ENCODE measurements around the gene HNF1A.
"Not testable (repeated sequence)": the region's sequence is repeated elsewhere in the genome, so short reads cannot be mapped to it uniquely, and the experiment has no call there.

Gene HNF1A, protein sequence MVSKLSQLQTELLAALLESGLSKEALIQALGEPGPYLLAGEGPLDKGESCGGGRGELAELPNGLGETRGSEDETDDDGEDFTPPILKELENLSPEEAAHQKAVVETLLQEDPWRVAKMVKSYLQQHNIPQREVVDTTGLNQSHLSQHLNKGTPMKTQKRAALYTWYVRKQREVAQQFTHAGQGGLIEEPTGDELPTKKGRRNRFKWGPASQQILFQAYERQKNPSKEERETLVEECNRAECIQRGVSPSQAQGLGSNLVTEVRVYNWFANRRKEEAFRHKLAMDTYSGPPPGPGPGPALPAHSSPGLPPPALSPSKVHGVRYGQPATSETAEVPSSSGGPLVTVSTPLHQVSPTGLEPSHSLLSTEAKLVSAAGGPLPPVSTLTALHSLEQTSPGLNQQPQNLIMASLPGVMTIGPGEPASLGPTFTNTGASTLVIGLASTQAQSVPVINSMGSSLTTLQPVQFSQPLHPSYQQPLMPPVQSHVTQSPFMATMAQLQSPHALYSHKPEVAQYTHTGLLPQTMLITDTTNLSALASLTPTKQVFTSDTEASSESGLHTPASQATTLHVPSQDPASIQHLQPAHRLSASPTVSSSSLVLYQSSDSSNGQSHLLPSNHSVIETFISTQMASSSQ

DNA sequence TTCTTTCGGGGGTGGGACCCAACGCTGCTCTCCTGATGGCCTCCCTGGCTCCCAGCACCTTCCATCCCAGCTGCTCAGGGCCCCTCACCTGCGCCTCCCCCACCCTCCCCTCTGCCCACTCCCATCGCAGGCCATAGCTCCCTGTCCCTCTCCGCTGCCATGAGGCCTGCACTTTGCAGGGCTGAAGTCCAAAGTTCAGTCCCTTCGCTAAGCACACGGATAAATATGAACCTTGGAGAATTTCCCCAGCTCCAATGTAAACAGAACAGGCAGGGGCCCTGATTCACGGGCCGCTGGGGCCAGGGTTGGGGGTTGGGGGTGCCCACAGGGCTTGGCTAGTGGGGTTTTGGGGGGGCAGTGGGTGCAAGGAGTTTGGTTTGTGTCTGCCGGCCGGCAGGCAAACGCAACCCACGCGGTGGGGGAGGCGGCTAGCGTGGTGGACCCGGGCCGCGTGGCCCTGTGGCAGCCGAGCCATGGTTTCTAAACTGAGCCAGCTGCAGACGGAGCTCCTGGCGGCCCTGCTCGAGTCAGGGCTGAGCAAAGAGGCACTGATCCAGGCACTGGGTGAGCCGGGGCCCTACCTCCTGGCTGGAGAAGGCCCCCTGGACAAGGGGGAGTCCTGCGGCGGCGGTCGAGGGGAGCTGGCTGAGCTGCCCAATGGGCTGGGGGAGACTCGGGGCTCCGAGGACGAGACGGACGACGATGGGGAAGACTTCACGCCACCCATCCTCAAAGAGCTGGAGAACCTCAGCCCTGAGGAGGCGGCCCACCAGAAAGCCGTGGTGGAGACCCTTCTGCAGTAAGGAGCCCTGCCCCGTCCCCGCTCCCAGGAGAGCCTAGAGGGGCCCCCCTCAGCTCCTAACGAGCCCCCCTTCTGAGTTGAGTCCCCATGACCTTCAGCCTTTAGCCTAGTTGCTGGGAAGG, at the start of gene HNF1A:
HNF1A (plus strand) TSS at position 248 of the 924 bp plus-strand sequence; CDS start at position 474, 226 bp downstream.
- no peak for DNase-seq (ENCODE audit: low read depth)

DNA sequence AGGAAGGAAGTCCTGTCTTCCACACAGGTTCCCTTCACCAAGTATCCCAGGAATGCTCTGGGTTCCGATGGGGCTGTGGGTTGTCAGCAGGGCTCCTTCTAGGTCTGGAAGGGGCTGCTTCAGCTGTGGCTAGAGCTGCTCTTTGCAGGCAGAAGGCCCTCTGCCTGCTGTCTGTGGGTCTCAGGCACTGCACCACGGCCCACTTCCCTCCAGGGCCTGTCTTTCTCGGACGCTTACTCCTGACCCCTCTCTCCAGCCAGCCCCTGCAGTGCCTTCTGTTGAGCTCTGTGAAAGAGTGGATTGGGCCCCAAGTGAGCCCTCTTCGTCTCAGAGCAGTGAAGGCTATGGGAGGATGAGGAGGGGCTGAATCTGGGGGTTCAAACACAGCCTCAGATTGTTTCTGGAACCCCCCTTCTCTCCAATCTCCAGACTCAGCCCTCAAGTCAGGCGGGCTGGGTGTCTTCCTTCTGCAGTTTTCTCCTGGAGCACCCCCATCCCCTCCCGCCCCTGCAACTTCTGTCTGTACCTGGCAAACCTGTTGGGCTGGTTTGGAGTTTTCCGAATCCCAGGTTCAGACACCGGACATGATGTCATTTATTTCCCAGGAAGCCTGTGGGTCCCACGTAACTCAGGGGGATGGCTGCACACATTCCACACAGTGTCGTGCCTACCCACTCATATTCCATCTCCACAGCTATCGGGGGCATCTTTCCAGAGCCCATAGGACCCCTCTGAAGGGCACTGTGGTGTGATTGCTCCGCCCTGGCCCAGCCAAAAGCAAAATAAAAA, 49.3 kb upstream of the HNF1A start:
- no peak for DNase-seq (ENCODE audit: low read depth)

DNA sequence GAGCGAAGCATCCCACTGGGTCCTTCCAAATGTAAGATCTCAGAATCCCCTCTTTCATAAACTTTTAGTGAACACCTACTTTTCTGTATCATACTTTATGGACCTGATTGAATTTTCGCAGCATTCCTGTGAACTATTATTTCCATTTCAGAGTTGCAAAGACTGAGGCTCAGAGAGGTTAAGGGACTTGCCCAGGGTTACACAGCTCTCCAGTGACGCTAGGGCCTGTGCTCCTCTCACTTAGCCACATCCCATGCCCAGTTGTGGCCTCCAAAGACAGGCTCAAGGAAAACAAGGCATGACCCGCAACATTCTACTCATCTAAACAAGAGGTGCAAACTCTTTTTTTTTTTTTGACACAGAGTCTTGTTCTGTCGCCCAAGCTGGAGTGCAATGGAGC, 48.3 kb upstream of the HNF1A start:
- no peak for DNase-seq (ENCODE audit: low read depth)

DNA sequence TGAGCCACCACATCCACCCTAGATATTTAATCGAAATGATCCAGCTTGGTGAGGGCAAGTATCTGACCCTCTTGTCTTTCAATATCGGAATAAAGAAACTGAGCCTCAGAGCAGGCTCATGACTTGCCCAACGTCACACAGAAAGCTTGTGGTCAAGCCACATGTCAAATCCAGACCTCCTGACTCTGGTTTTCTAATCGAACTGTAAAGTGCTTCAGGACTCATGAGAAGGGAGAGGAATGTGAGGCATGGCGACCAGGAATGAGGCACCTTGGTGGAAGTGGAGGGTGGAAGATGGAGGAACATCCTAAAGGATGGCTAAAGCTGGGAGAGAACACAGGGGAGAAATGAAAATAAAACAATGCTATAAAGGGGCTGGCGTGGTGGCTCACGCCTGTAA, 46.3 kb upstream of the HNF1A start:
- no peak for DNase-seq (ENCODE audit: low read depth)

DNA sequence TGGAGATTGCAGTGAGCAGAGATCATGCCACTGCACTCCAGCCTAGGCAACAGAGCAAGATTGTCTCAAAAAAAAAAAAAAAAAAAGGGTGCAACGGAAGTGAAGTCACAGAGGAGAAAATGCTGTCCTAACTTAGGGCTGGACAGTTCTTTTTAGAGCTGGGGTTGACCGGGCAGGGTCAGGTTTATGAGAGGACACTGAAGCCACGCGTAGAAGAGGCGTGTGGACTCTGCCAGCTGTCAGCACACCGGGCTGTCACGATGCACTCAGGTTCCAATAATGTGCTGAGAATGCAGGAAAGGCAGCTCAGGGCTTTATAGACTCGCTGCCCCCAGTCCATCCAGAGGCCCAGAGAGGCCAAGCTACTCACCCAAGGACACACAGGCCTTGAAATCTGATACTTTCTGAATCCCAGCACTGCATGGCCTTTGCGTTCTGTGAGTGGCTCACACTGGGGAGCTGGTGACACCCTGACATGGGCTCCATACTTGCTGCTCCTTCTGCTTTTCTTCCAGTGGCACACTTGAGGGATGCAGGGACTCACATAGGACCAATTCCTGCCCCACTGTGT, 45.3 kb upstream of the HNF1A start:
- no peak for DNase-seq (ENCODE audit: low read depth)

DNA sequence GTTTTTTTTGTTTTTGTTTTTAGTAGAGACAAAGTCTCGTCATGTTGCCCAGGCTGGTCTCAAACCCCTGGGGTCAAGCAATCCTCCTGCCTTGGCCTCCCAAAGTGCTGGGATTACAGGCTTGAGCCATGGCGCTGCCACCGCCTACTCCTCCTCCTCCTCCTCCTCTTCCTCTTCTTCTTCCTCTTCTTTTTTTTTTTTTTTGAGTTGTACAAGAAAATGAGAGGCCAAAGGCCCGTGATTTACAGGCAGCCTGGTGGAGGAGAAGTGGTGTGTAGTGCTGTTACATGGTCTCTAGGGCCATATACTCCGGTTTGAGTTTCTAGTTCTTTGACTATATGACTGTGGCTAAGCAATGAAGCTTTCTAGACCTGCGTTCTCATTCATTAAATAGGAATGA, 44.6 kb upstream of the HNF1A start:
- no peak for DNase-seq (ENCODE audit: low read depth)

DNA sequence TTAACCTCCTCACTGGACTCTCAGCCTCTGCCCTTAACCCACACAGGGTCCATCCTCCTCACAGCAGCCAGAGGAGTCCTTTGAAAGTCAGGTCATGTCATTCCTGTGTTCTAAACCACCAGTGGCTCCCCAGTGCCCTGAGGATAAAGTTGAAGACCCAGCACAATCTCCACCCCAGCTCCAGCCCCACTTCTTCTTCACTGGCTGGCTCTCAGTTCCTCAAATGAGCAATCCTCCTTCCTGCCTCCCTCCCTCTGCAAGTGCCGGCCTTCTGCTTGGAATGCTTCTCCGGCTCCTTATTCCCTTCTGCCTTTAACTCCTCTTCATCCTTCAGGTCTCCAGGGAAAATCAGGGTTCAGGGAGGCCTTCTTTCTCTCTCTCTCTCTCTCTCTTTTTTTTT, 42.1 kb upstream of the HNF1A start:
- no peak for DNase-seq (ENCODE audit: low read depth)

DNA sequence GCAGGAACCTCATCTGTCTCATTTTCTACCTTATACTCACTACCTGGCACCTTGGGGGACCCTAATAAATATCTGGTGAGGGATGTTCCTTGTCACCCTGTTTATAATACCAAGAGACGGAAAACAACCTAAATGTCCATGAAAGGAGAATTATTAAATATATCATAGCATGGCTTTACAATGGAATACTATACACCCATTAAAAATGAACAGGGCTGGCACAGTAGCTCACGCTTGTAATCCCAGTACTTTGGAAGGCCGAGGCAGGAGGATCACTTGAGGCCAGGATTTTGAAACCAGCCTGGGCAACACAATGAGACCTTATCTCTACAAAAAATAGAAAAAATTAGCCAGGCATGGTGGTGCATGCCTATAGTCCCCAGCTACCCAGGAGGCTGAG, 39.8 kb upstream of the HNF1A start:
- no peak for DNase-seq (ENCODE audit: low read depth)

DNA sequence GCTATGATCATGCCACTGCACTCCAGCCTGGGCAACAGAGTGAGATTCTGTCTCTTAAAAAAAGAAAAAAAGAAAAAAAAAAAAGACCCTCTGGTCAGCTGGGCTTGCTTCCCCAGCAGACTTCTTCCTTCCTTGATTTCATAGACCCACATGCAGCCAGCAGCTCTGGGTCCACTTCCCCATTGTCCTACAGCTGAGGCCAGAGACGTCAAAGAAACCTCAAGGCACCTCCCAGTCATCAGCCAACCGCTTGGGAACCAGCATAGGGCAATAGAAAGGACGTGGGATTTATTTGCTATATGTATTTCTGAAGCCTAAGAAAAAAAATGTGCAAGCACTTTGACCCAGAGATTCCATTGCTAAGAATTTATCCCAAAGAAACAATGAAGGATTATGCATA, 38.8 kb upstream of the HNF1A start:
- DNase-seq (ENCODE audit: low read depth): no peak

DNA sequence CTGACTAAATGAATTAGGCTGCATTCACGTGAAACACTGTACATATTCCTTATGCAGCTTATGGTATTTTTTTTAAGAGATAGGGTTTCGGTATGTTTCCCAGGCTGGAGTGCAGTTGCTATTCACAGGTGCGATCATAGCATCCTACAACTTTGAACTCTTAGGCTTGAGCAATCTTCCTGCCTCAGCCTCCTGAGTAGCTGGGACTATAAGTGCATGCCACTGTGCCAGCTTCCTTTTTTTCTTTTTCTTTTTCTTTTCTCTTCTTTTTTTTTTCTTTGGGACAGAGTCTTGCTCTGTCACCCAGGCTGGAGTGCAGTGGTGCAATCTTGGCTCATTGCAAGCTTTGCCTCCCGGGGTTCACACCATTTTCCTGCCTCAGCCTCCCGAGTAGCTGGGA, 38.3 kb upstream of the HNF1A start:
- no peak for DNase-seq (ENCODE audit: low read depth)

DNA sequence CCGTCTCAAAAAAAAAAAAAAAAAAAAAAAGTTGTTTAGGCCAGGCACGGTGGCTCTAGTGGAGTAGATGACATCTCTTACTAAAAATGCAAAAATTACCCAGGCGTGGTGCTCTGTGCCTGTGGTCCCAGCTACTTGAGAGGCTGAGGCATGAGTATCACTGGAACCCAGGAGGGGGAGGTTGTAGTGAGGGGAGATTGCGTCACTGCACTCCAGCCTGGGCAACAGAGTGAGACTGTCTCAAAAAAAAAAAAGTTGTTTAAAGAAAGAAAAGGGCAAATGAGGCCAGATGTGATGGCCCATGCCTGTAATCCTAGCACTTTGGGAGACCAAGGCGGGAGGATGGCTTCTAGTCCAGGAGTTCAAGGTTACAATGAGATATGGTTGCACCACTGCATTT, 37.5 kb upstream of the HNF1A start:
- no peak for DNase-seq (ENCODE audit: low read depth)

DNA sequence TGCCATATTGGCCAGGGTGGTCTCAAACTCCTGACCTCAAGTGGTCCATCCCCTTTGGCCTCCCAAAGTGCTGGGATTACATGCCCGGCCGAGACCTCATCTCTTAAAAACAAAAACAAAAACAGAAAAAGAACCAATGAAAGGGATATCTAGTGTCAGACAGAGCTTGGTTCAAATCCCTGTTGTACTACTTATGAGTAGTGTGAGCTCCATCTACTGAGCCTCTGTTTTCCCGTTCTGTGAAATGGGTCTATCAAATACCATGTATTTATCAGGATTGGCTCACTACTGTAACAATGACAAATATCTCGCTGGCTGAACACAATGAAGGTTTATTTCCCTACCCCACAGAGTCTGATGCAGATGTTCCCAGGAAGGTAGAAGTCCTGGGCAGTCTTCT, 36.9 kb upstream of the HNF1A start:
- DNase-seq (ENCODE audit: low read depth): no peak

DNA sequence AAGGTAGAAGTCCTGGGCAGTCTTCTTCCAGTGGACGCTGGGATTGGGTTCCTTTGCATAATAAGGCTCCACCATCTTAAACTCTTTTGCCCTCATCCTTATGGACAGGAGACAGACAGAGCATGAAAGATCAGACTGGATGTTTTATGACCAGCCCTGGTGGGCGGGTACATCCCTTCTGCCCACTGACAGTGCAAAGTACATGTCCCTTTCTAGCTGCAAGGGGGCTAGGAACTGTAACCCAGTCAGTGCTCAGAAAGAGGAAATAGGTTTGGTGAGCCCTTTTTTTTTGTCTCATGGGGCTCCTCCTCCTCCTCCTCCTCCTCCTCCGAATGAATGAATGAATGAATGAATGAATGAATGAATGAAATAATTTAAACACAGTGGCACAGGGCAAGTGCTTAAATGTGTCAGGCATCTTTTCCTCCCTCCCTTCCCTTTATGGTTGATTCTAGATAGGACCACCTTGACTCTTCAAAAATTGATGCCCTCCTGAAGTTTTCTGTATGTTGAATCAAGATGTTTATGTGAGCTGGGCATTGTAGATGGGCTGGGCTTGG, 36.4 kb upstream of the HNF1A start:
- no peak for DNase-seq (ENCODE audit: low read depth)

DNA sequence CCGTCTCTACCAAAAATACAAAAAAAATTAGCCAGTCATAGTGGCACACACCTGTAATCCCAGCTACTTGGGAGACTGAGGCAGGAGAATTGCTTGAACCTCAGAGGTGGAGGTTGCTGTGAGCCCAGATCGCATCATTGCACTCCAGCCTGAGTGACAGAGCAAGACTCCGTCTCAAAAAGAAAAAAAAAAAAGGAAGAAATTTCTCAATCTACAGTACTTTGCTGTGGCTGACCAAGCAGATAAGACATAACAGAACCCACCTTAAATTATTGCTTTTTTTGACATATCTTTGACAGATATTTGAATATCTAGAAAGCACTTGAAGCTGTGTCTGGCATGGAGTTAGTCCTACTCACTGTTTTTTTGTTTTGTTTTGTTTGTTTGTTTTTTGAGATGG, 34.9 kb upstream of the HNF1A start:
- no peak for DNase-seq (ENCODE audit: low read depth)

DNA sequence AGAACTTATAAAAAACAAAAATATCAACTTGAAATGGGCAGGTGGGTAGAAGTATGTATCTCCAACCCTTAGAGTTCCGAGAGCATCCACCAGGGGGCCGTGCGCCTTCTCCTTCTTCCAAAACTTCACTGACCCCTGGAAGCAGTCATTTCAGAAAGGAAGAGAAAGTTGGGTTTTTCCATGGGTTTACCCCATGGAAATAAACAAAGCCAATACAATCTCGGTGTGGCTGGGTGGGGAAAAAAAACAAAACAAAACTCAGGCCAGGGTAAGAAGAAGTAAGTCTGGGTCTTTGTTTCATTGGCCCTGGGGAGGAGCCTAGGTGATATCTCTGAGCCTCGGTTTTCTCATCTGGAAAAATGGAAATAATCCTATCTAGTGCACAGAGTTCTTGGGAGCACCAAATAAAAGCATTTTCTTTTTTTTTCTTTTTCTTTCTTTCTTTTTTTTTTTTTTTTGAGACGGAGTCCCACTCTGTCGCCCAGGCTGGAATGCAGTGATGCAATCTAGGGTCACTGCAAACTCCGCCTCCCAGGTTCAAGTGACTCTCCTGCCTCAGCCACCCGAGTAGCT, 33.6 kb upstream of the HNF1A start:
- peak; percentile 26 for DNase-seq (ENCODE audit: low read depth)

DNA sequence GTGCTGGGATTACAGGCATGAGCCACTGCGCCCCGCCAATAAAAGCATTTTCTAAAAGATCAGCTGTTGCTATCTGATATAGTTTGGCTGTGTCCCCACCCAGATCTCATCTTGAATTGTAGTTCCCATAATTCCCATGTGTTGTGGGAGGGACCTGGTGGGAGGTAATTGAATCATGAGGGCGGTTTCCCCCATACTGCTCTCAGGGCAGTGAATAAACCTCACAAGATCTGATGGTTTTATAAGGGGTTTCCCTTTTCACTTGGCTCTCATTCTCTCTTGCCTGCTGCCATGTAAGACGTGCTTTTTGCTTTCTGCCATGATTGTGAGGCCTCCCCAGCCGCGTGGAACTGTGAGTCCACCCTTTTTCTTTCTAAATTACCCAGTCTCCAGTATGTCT, 32.8 kb upstream of the HNF1A start:
- not testable (repeated sequence) for DNase-seq (ENCODE audit: low read depth)

DNA sequence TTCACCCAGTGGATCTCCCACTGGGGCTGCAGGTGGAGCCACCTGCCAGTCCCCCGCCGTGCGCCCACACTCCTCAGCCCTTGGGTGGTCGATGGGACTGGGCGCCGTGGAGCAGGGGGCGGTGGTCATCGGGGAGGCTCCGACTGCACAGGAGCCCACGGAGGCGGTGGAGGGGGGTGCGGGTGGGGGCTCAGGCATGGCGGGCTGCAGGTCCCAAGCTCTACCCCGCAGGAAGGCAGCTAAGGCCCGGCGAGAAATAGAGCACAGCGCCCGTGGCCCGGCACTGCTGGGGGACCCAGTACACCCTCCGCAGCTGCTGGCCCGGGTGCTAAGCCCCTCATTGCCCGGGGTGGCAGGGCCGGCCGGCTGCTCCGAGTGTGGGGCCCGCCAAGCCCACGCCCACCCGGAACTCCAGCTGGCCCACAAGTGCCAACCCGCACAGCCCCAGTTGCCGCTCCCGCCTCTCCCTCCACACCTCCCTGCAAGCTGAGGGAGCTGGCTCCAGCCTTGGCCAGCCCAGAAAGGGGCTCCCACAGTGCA, 28.0 kb upstream of the HNF1A start:
- DNase-seq (ENCODE audit: low read depth): not testable (repeated sequence)

DNA sequence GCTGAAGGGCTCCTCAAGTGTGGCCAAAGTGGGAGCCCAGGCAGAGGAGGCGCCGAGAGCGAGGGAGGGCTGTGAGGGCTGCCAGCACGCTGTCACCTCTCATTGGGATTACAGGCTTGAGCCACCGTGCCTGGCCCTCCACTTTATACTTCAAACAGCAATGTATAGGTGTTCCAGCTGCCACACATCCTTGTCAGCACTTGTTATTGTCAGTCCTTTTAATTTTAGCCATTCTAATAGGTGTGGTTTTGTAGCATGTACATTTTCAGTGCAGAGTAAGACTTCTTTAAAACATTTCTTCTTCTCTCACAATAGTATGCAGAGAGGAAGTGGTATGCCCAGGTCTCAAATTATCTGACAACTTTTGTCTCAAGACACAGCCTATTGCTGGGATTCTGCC, 27.5 kb upstream of the HNF1A start:
- no peak for DNase-seq (ENCODE audit: low read depth)

DNA sequence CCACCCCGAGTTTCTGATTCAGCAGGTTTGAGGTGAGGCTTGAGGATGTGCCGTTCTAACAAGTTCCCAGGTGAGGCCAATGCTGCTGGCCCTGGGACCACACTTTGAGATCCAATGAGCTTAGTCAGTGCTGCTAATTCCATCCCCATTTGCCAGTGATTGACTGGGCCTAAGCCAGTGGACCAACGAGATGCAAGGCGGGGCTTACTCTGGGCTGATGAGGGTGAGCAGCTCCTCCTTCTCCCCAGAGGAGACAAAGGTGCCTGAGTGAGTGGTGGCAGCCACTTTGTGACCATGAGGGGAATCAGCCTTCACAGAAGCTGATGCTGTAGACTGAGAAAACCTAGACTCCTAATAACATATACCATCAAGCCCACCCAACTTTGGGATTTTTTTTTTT, 23.1 kb upstream of the HNF1A start:
- DNase-seq (ENCODE audit: low read depth): no peak

DNA sequence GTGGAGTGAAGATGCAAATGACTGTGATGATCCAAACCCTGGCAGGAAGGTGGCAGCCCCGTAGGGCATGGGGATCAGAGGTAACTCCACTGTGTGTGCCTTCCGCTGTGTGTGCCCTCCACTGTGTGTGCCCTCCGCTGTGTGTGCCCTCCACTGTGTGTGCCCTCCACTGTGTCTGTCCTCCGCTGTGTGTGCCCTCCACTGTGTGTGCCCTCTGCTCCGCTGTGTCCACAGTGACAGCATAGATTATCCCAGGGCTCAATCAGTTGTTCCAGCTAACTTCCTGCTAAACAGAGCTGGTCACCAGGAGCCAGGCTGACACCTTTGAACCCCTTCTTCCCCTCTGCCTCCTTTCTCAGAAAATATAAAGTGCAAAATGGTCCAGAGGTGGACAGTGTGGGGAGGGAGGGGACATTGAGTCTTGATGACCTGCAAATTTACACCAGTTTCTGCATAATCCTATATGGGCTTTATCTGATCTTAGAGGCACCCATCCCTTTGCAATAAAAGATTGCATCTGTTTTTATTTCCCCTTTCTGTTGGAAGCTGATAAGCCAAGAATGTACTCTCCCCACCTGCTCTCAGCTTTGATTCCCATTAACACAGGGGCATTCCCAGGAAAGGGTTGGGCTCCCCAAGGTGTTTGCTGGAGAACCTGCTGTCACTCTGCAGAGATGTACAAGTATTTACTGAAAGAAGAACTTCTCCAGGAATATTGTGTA, 21.6 kb upstream of the HNF1A start:
- DNase-seq (ENCODE audit: low read depth): no peak

Data from stimulated activated CD8-positive, alpha-beta memory T cell treated with anti-CD3 and anti-CD28 coated beads, Interleukin-12 subunit alpha, Interleukin-12 subunit beta, amount 100 ng/mL, for 4 hours (primary cell).